ENCODE data around the gene ZNF429. TPM values are rescaled to one million over a fixed set of nuclear protein-coding genes. Genes with fewer than 3 reads are reported as not detected.
A peak's percentile ranks its signal among the peaks of the same experiment; 100 is the strongest.

Gene ZNF429
- total RNA-seq, 2 donors from 2014 or later = 10.5 to 15.1 TPM

DNA sequence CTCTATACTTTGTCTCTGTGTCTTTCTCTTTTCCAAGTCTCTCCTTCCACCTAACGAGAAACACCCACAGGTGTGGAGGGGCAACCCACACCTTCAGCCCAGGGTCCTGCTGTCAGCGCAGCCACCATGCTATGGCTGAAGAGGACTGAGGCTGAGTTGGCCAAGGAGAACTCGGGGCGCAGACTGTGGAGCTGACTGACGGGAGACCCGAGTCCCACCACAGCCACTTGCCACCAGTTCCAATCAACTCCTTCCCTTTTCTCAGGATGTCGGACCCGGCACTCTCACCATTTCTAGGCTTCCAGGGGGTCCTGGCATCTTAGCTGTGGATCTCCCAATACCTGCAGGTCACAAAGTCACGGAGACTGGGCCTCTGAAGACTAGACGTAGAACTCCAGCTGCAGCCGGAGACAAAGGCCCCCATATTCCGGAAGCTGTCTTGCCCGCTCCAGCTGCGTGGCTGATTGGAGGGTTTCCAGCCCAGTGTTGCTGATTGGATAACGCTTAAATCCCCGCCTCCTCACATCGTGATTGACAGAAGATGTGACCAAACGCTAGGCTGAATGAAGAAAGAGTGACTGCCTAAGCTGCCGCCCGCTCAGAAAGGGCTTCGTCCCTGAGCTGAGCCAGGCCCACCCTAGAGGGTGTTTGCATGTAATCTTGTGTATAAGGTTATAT lies 63.6 kb downstream of the ZNF429 start:
- H3K4me1 ChIP-seq = no peaks in the 10 kb centered on the region
- H3K9ac ChIP-seq (ENCODE audit: low read depth in 2 of 2, low read length in 2 of 2) = peak overlapping the region; percentile 63 to 74
- H3K4me3 ChIP-seq = peak overlapping the region; percentile 30
- H3K27ac ChIP-seq = peak overlapping the region; percentile 24
- DNase-seq = peak; percentile 93
- no peaks in the 10 kb centered on the region for H3K27me3 ChIP-seq
- H3K36me3 ChIP-seq = no peaks in the 10 kb centered on the region
- intact Hi-C loops (cut with DNase I) = no loop called here
- no peaks in the 10 kb centered on the region for H3K9me3 ChIP-seq
- TF ChIP-seq, protein P1, sequence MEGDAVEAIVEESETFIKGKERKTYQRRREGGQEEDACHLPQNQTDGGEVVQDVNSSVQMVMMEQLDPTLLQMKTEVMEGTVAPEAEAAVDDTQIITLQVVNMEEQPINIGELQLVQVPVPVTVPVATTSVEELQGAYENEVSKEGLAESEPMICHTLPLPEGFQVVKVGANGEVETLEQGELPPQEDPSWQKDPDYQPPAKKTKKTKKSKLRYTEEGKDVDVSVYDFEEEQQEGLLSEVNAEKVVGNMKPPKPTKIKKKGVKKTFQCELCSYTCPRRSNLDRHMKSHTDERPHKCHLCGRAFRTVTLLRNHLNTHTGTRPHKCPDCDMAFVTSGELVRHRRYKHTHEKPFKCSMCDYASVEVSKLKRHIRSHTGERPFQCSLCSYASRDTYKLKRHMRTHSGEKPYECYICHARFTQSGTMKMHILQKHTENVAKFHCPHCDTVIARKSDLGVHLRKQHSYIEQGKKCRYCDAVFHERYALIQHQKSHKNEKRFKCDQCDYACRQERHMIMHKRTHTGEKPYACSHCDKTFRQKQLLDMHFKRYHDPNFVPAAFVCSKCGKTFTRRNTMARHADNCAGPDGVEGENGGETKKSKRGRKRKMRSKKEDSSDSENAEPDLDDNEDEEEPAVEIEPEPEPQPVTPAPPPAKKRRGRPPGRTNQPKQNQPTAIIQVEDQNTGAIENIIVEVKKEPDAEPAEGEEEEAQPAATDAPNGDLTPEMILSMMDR (IDR thresholded peaks at IDR 0.05) = no peak

DNA sequence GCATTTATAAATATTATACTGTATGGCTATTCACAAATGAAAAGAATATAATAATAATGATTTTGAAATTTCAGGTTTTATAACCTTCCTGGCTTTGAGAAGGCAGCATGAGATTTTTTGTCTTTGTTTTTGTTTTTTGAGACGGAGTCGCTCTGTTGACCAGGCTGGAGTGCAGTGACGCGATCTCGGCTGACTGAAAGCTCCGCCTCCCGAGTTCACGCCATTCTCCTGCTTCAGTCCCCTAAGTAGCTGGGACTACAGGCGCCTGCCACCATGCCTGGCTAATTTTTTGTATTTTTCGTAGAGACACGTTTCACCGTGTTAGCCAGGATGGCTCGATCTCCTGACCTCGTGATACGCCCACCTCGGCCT lies 64.1 kb downstream of the ZNF429 start:
- peak; percentile 57 for DNase-seq
- no peak overlapping the region for H3K4me3 ChIP-seq
- H3K36me3 ChIP-seq = no peaks in the 10 kb centered on the region
- H3K27ac ChIP-seq = peak overlapping the region; percentile 24
- no peaks in the 10 kb centered on the region for H3K4me1 ChIP-seq
- no peaks in the 10 kb centered on the region for H3K9me3 ChIP-seq
- H3K9ac ChIP-seq (ENCODE audit: low read depth in 2 of 2, low read length in 2 of 2) = no peak overlapping the region
- TF ChIP-seq, protein P1 (IDR thresholded peaks at IDR 0.05) = no peak
- intact Hi-C loops (cut with DNase I) = no loop called here
- no peaks in the 10 kb centered on the region for H3K27me3 ChIP-seq

DNA sequence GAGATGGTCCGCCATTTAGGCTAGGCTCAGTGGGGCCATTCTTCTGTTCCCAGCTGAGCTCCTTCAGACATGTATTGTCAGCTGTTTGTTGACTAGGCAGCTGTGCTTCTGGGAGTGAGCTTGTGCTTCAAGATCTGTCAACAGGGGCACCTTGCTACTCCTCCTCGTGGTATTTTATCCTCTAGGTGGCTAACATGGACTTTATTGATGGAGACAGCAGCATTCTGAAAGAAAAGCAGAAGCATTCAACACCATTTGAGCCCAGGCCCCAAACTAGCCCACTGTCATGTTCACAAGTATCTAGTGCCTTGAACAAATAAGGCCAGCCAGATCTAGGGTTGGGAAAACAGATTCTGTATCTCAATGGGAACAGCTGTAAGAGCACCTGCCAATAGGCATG lies 65.9 kb downstream of the ZNF429 start:
- TF ChIP-seq, protein P1 (IDR thresholded peaks at IDR 0.05) = no peak
- no peak overlapping the region for H3K27ac ChIP-seq
- no peaks in the 10 kb centered on the region for H3K4me1 ChIP-seq
- intact Hi-C loops (cut with DNase I) = no loop called here
- no peaks in the 10 kb centered on the region for H3K36me3 ChIP-seq
- H3K9ac ChIP-seq (ENCODE audit: low read depth in 2 of 2, low read length in 2 of 2) = no peak overlapping the region
- no peaks in the 10 kb centered on the region for H3K27me3 ChIP-seq
- no peaks in the 10 kb centered on the region for H3K9me3 ChIP-seq
- H3K4me3 ChIP-seq = no peak overlapping the region
- no peak for DNase-seq

DNA sequence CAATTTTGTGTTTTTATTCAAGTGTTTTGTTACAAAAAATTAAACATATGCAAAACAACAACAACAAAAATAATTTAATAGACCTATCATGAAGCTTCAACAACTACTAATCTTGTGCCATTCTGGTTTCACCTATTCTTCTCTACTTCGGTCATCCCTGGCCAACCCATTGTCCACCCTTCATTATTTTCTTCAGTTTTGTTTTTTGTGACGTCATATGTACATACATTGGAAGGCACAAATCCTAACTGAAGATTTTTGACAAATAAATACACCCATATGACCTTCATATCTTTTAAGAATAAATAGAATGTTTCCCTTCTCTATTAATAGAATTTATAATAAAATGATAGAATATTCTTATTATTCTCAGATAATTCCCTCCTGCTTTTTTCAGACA lies 69.2 kb downstream of the ZNF429 start:
- H3K36me3 ChIP-seq = no peaks in the 10 kb centered on the region
- TF ChIP-seq, protein P1 (IDR thresholded peaks at IDR 0.05) = no peak
- no peak for DNase-seq
- intact Hi-C loops (cut with DNase I) = no loop called here
- H3K9me3 ChIP-seq = no peaks in the 10 kb centered on the region
- no peak overlapping the region for H3K4me3 ChIP-seq
- H3K4me1 ChIP-seq = no peaks in the 10 kb centered on the region
- no peaks in the 10 kb centered on the region for H3K27me3 ChIP-seq
- no peak overlapping the region for H3K9ac ChIP-seq (ENCODE audit: low read depth in 2 of 2, low read length in 2 of 2)
- no peak overlapping the region for H3K27ac ChIP-seq

DNA sequence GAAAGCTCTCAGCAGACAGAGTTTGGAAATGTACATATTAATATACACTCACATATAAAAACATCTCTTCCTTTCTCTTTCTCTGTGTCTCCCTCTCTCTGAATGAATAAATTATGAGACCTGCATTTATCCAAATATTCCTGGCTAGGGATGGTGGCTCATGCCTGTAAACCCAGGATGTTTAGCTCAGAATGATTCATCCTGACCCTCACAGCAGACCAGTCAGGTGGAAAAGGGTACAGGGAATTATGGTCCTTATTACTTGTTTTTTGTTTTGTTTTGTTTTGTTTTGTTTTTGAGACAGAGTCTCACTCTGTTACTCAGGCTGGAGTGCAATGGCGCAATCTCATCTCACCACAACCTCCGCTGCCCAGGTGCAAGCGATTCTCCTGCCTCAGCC lies 71.1 kb downstream of the ZNF429 start:
- TF ChIP-seq, protein P1 (IDR thresholded peaks at IDR 0.05) = no peak
- no peaks in the 10 kb centered on the region for H3K36me3 ChIP-seq
- intact Hi-C loops (cut with DNase I) = no loop called here
- H3K27ac ChIP-seq = no peak overlapping the region
- no peaks in the 10 kb centered on the region for H3K27me3 ChIP-seq
- H3K9ac ChIP-seq (ENCODE audit: low read depth in 2 of 2, low read length in 2 of 2) = no peak overlapping the region
- no peaks in the 10 kb centered on the region for H3K4me1 ChIP-seq
- no peak overlapping the region for H3K4me3 ChIP-seq
- DNase-seq = no peak
- H3K9me3 ChIP-seq = no peaks in the 10 kb centered on the region

Measured in colonic mucosa (tissue), 4 donors.